HG02943 (cell line): ENCODE data around the gene FGA.
A peak's percentile ranks its signal among the peaks of the same experiment; 100 is the strongest.

Experiments
- ATAC-seq: cut with Tn5 transposase; IDR thresholded peaks from one replicate; pipeline ENCODE4 v1.9.1; 2021; ENCODE audit warnings: mild to moderate bottlenecking, low read depth, moderate library complexity; ENCODE audit not compliant: unreplicated experiment

FGA gene

DNA sequence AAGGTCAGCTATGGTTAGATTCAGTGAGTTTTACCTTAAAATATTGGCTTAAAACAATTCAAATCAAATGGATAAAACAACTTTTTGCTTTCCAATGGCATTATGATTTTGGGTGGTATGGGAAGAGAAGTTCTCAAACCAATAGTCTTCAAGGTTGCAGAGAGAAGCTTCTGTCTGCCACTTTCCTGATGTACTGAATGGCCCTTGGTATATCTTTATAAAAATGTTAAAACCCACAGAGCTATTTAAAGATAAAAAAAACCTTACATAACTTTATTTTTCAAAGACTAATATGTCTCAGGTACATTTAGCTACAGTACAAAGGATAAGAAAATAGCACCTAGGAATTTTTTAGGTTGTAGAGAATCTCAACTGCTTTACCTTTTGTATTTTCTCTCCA is 6.9 kb downstream of the FGA start:
- no peak for ATAC-seq

- ATAC-seq: no peak
Observed at GRCh38 chr4:154583230-154583629, 7.3 kb downstream of the FGA start.

GRCh38 chr4:154582723-154583122 is 7.8 kb downstream of the FGA start:
- no peak for ATAC-seq

DNA sequence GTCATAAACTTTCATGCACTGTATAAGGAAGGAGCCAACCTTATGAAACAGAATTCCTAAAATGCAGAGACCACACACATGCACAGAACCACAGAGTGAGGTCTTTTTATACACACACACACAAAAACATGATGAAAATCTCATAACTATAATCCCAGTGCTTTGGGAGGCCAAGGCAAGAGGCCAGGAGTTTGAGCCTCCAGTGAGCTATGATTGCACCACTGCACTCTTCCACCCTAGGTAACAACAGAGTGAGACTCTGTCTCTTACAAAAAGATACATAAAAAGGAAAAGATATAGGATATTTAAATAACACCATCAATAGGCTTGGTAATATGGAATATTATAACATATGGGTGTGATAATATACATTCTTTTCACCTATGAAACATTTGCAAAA is 10.6 kb downstream of the FGA start:
- ATAC-seq: no peak

DNA sequence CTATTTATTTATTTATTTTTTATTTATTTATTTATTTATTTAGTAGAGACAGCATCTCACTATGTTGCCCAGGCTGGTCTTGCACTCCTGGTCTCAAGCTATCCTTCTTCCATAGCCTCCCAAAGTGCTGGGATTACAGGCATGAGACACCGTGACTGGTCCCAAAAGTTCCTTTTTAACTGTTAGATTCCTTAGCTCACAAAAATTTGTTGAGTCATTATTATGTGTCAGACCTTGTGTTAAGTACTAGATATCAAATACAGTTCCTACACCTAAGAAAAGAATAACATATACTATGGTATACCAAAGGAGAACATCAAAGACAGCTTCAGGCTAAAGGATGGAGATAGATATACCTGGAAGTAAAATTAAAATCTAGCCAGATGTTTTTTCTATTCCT is 11.6 kb downstream of the FGA start:
- no peak for ATAC-seq

DNA sequence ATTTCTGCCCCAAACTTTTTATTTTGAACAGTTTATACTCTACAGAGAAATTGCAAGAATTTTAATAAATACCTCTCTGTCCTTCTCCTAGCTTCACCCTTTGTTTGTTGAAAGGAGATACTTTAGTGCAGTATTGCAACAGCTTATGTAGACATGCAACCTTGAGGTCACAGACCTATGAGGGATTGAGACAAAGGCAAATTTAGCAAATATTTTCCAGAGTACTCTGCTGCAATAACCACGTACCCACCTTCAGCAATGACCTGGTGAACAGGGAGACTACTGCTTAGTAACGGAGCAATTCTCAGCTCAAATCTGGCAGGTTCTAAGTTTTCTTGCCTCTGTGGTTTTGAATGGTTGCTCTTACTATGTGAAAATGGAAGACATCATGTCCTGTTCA is 13.2 kb downstream of the FGA start:
- ATAC-seq: no peak

DNA sequence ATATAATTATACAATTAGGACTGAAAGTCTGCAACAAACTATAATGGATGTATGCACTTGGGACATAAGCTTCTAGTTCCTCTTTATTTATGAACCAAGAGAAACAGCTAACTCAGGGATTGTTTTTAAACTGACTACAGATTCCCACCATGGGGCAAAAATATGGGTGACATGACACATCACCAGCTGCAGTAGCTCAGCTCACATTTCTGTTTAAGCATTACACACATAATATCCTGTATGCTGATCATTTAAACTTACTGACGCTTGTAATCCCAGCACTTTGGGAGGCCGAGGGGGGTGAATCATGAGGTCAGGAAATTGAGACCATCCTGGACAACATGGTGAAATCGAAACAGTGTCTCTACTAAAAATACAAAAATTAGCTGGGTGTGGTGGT is 16.2 kb downstream of the FGA start:
- no peak for ATAC-seq

DNA sequence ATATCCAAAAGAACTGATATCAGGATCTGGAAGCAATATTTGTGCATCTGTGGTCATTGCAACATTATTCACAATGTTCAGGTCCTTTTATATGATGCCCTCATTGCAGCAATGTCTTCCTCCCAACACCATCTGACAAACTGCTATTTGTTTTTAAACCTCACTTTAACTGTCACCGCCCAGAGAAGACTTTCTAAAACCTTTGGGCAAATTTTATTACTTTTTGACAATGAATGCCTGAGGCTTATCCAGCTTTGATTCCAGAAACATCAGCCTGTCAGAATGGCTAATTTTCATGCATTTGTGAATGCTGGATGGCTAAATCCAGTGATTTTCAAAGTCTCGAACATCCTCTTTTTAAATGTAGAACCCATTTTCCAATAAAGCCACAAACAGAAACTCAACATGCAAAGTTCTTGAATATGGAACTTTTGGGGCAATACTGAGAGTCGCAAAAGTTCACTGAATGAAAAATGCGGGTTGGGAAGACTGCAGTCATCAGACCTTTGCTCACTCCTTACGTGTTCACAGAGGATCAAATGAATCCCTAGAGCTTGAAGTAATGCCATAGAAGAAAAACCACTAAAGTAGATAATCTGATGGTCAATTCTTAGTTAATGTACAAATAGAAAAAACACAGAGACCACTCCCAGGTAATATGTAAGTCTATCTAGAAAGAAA is 17.2 kb downstream of the FGA start:
- no peak for ATAC-seq

DNA sequence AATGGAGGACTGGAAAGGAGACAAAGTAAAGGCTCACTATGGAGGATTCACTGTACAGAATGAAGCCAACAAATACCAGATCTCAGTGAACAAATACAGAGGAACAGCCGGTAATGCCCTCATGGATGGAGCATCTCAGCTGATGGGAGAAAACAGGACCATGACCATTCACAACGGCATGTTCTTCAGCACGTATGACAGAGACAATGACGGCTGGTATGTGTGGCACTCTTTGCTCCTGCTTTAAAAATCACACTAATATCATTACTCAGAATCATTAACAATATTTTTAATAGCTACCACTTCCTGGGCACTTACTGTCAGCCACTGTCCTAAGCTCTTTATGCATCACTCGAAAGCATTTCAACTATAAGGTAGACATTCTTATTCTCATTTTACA is 21.0 kb downstream of the FGA start:
- ATAC-seq: no peak

- ATAC-seq: no peak
Observed at GRCh38 chr4:154569028-154569427, 21.5 kb downstream of the FGA start.

DNA sequence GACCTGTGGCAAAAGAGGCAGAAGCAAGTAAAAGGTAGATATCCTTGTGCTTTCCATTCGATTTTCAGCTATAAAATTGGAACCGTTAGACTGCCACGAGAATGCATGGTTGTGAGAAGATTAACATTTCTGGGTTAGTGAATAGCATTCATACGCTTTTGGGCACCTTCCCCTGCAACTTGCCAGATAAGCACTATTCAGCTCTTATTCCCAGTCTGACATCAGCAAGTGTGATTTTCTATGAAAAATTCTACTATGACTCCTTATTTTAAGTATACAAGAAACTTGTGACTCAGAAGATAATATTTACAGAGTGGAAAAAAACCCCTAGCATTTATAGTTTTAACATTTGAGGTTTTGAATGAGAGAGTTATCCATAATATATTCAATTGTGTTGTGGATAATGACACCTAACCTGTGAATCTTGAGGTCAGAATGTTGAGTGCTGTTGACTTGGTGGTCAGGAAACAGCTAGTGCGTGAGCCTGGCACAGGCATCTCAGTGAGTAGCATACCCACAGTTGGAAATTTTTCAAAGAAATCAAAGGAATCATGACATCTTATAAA is 23.8 kb downstream of the FGA start:
- ATAC-seq: no peak

DNA sequence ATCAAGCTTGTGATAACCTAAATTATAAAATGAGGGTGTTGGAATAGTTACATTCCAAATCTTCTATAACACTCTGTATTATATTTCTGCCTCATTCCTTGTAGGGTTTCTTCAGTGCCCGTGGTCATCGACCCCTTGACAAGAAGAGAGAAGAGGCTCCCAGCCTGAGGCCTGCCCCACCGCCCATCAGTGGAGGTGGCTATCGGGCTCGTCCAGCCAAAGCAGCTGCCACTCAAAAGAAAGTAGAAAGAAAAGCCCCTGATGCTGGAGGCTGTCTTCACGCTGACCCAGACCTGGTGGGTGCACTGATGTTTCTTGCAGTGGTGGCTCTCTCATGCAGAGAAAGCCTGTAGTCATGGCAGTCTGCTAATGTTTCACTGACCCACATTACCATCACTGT is 24.8 kb downstream of the FGA start:
- ATAC-seq: no peak

GRCh38 chr4:154564311-154564710 is 26.2 kb downstream of the FGA start:
- ATAC-seq: no peak

- ATAC-seq: no peak
Observed at GRCh38 chr4:154562697-154563254, 27.8 kb downstream of the FGA start, which contains the start of gene FGB. Gene FGB, plus strand, starts transcription at chr4:154563011. Its CDS starts 8 bp downstream, at chr4:154563019.

DNA sequence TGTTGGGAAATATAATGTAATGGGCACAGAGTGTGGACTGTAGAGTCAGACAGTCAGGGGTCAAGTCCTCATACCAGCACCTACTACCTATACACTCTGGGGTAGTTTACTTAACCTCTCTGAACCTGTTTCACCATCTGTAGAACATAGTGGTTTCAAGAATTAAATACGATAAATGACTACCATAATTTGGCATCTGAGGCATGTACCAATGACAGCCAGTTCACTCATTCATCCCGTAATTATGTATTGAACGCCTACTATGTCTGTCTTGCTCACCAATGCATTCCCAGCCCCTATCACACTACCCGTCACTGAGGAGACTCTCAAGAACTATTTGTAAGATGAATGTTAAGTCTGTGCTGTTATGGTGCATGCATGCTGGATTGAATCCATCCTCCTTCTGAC is 29.7 kb downstream of the FGA start:
- ATAC-seq: no peak

DNA sequence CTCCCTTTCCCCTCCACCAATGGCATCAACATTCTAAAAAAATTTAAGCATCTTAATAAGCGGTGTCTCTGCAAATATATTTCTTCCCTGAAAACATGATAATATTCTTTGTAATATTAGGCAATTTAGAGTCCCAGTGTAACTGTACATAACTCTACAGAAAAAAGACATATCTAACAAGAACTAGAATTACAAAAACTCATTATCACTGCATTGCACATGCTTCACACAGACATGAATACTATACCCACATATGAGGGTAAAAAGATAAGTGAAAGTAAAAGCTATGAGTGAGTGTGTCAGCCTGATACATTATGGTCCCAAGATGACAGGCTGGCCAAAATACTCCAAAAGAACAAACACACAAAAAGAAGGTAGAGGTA is 30.1 kb downstream of the FGA start:
- no peak for ATAC-seq

GRCh38 chr4:154559494-154560418 is 30.8 kb downstream of the FGA start:
- peak; percentile 70 for ATAC-seq

GRCh38 chr4:154559141-154559493 is 31.4 kb downstream of the FGA start:
- no peak for ATAC-seq

GRCh38 chr4:154551872-154552686 is 38.5 kb downstream of the FGA start:
- ATAC-seq: peak; percentile 55
